Stimulated activated naive CD4-positive, alpha-beta T cell treated with Interleukin-2 at 50 U/mL for 16 hours (primary cell): ENCODE measurements around the gene TMEM61.

Experiments used
- DNase-seq: peaks from one replicate; lab custom pipeline; 2025; lab: John Stamatoyannopoulos, UW

TMEM61 gene

DNA sequence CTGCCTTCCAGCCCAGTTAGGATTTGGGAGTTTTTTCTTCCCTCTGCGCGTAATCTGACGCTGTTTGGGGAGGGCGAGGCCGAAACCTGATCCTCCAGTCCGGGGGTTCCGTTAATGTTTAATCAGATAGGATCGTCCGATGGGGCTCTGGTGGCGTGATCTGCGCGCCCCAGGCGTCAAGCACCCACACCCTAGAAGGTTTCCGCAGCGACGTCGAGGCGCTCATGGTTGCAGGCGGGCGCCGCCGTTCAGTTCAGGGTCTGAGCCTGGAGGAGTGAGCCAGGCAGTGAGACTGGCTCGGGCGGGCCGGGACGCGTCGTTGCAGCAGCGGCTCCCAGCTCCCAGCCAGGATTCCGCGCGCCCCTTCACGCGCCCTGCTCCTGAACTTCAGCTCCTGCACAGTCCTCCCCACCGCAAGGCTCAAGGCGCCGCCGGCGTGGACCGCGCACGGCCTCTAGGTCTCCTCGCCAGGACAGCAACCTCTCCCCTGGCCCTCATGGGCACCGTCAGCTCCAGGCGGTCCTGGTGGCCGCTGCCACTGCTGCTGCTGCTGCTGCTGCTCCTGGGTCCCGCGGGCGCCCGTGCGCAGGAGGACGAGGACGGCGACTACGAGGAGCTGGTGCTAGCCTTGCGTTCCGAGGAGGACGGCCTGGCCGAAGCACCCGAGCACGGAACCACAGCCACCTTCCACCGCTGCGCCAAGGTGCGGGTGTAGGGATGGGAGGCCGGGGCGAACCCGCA, 59.1 kb downstream of the TMEM61 start, which contains the start of gene PCSK9:
Gene PCSK9, plus strand, starts transcription at position 207 of the 741 bp plus-strand sequence. Its CDS starts 290 bp downstream, at position 497.
- no peak for DNase-seq

DNA sequence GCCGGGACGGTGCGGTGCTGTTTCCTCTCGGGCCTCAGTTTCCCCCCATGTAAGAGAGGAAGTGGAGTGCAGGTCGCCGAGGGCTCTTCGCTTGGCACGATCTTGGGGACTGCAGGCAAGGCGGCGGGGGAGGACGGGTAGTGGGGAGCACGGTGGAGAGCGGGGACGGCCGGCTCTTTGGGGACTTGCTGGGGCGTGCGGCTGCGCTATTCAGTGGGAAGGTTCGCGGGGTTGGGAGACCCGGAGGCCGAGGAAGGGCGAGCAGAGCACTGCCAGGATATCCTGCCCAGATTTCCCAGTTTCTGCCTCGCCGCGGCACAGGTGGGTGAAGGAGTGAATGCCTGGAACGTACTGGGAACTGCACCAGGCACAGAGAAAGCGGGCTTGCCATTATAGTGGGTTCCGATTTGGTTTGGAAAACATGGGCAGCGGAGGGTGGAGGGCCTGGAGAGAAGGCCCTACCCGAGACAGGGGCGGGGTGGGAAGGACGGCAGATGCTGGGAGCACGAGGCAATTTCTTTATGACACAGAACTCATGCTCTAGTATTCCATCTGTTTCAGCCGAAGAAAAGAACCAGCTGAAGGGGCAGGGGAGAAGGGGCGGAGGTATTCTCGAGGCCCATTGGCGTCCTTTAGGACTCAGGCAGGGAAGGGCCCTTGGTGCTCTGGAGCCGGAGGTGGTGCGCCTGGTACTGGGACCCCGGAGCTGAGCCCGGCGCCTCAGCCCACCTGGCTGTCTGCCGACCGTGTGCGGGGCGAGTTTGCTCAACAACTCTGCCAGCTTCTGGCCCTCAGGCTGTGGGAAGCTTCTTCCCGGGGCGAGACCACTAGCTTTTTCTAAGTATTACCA, 59.9 kb downstream of the TMEM61 start:
- no peak for DNase-seq

DNA sequence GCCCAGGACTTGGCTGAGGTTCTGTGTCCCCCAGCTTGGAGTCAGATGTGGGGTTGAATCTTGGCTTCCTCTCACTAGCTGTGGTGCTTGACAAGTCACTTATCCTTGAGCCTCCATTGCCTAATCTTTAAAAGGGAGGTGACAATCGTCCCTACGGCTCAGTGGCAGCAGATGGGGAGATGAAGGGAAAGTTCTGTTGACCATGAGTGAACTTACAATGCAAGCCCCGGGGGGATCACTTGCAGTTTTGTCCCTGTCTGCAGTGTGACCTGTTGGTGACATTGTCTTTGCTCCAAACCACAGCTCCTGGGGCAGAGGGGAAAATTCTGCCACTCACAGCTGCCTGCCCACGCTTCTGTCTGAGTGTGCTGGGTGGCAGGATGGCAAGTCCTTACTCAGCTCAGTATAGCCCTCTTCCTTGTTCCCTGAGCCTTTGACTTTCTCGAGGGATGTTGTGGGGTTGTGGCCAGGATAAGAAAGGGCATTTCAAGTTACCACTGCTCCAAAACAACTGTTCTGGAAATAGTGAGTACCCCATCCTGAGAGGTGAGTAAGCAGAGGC, 60.6 kb downstream of the TMEM61 start:
- DNase-seq = no peak

DNA sequence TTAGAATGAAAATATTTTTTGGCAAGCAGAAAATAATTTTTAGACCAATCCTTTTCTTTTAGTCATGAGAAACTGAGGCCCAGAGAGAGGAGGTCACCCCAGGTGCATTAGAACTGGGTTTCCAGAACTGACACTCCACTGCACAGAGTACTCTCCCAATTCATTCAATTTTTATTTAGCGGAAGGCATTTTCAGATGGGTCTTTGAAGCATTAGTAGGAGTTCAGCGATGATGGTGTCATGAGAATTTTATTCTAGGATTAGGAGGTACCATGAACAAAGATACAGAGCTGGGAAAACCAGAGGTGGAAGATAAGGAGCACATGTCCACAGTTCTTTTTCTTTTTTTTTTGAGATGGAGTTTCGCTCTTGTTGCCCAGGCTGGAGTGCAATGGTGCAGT, 61.2 kb downstream of the TMEM61 start:
- DNase-seq = no peak
